Activated CD8-positive, alpha-beta memory T cell treated with anti-CD3 and anti-CD28 coated beads, Interleukin-2, amount 50 U/mL, for 24 hours (primary cell): ENCODE results near the gene ARL6IP6.

Source experiments
- DNase-seq: peaks from one replicate; pipeline ENCODE4 v3.0.0-alpha.2; 2020; ENCODE audit errors: extremely low read depth

ARL6IP6 gene

GRCh38 chr2:152718076-152718908, at the start of gene ARL6IP6:
TSS of gene ARL6IP6 (plus strand) at chr2:152718620. CDS start at chr2:152718625, 5 bp downstream.
- peak; percentile 86 for DNase-seq

- no peak for DNase-seq
These were observed 44.1 kb upstream of the ARL6IP6 start for GRCh38 chr2:152674334-152674733.

GRCh38 chr2:152676461-152676860, 42.0 kb upstream of the ARL6IP6 start:
- no peak for DNase-seq

- no peak for DNase-seq
These were observed 39.6 kb upstream of the ARL6IP6 start for GRCh38 chr2:152678808-152679207.

- no peak for DNase-seq
These were observed 35.8 kb upstream of the ARL6IP6 start for GRCh38 chr2:152682663-152683062.

- DNase-seq = no peak
These were observed 35.0 kb upstream of the ARL6IP6 start for GRCh38 chr2:152683400-152683799.

GRCh38 chr2:152686321-152686720, 32.1 kb upstream of the ARL6IP6 start:
- no peak for DNase-seq

- DNase-seq = no peak
These were observed 25.4 kb upstream of the ARL6IP6 start for GRCh38 chr2:152693033-152693432.

- DNase-seq = peak; percentile 8
These were observed 24.2 kb upstream of the ARL6IP6 start for GRCh38 chr2:152694161-152694661.

GRCh38 chr2:152695763-152696162, 22.7 kb upstream of the ARL6IP6 start:
- DNase-seq = no peak

GRCh38 chr2:152696476-152696875, 21.9 kb upstream of the ARL6IP6 start:
- DNase-seq = no peak

GRCh38 chr2:152701198-152701597, 17.2 kb upstream of the ARL6IP6 start:
- no peak for DNase-seq

GRCh38 chr2:152706477-152707021, 11.9 kb upstream of the ARL6IP6 start:
- DNase-seq = no peak

- DNase-seq = no peak
These were observed 9.7 kb upstream of the ARL6IP6 start for GRCh38 chr2:152708742-152709141.

- DNase-seq = no peak
These were observed 7.7 kb upstream of the ARL6IP6 start for GRCh38 chr2:152710713-152711112.

- no peak for DNase-seq
These were observed 3.3 kb upstream of the ARL6IP6 start for GRCh38 chr2:152715112-152715511.

- no peak for DNase-seq
These were observed 2.5 kb upstream of the ARL6IP6 start for GRCh38 chr2:152715854-152716428.

GRCh38 chr2:152716805-152717227, 1.6 kb upstream of the ARL6IP6 start:
- no peak for DNase-seq

GRCh38 chr2:152717228-152718075, 968 bp upstream of the ARL6IP6 start, which contains the start of gene PRPF40A:
TSS of gene PRPF40A (minus strand) at chr2:152717461. CDS start at chr2:152717439, 22 bp downstream.
- peak; percentile 96 for DNase-seq

GRCh38 chr2:152718909-152719645, 657 bp downstream of the ARL6IP6 start:
- no peak for DNase-seq

- DNase-seq = no peak
These were observed 2.4 kb downstream of the ARL6IP6 start for GRCh38 chr2:152720794-152721193.
